Osteoblast (primary cell): ENCODE measurements around the gene IL17C. TPM values are rescaled to one million over a fixed set of nuclear protein-coding genes. Genes with fewer than 3 reads are reported as not detected.
A peak's percentile ranks its signal among the peaks of the same experiment; 100 is the strongest.

Source experiments
- DNase-seq: peaks from one replicate; pipeline ENCODE4 v3.0.0; 2011; ENCODE audit warnings: low spot score, mixed read lengths; ENCODE audit not compliant: insufficient read length; ENCODE audit errors: missing footprints
- H2AFZ ChIP-seq: 2 replicates; pipeline ENCODE4 v1.6.0; 2011; ENCODE audit warnings: mild to moderate bottlenecking, low read length
- H3K27ac ChIP-seq: 2 replicates; pipeline ENCODE4 v1.5.1; 2011; ENCODE audit warnings: mild to moderate bottlenecking, low read depth, low read length, moderate library complexity
- H3K27me3 ChIP-seq: 2 replicates; pipeline ENCODE4 v1.6.0; 2012; ENCODE audit warnings: mild to moderate bottlenecking, control low read depth, inconsistent platforms, low read length, moderate library complexity; ENCODE audit not compliant: insufficient read depth
- H3K36me3 ChIP-seq: 2 replicates; pipeline ENCODE4 v1.5.1; 2011; ENCODE audit warnings: mild to moderate bottlenecking, low read length, control low read depth, moderate library complexity; ENCODE audit not compliant: insufficient read depth
- H3K4me1 ChIP-seq: 2 replicates; pipeline ENCODE4 v1.5.1; 2011; ENCODE audit warnings: mild to moderate bottlenecking, low read length, control low read depth, moderate library complexity; ENCODE audit not compliant: insufficient read depth
- H3K4me2 ChIP-seq: 2 replicates; pipeline ENCODE4 v1.6.0; 2011; ENCODE audit warnings: mild to moderate bottlenecking, low read length; ENCODE audit not compliant: insufficient read depth
- H3K4me3 ChIP-seq: fragments of 200-600 bp; sonication (generic); 3 replicates; pipeline ENCODE4 v1.5.1; 2012; ENCODE audit warnings: mild to moderate bottlenecking, low read length, inconsistent platforms; ENCODE audit not compliant: insufficient read depth
- H3K79me2 ChIP-seq: 2 replicates; pipeline ENCODE4 v1.6.0; 2012; ENCODE audit warnings: mild to moderate bottlenecking, low read length, control low read depth, inconsistent platforms; ENCODE audit not compliant: insufficient read depth
- H3K9me3 ChIP-seq: 2 replicates; pipeline ENCODE4 v1.5.1; 2011; ENCODE audit warnings: low read depth, low read length, control low read depth
- H4K20me1 ChIP-seq: 2 replicates; pipeline ENCODE4 v1.6.0; 2012; ENCODE audit warnings: mild to moderate bottlenecking, low read length, control low read depth; ENCODE audit not compliant: insufficient read depth
- CTCF ChIP-seq: IDR thresholded peaks from 2 replicates; pipeline ENCODE4 v1.5.1; 2011; ENCODE audit warnings: mild to moderate bottlenecking, low read depth, low read length, moderate library complexity; ENCODE audit errors: extremely low read depth
- total RNA-seq: library from RNA; depleted of rRNA; stranded (reverse); fragments of >200 nt; gene quantifications from 2 replicates; pipeline ENCODE4 v1.2.3, GENCODE V29; 2012

IL17C gene
- total RNA-seq, 1 donor, result under 0.01 TPM

GRCh38 chr16:88622125-88622524 is 16.2 kb upstream of the IL17C start:
- peaks cover 35% of the 10 kb centered on the region for H3K36me3 ChIP-seq
- H3K9me3 ChIP-seq, result no peaks in the 10 kb centered on the region
- no peak overlapping the region for H2AFZ ChIP-seq
- H3K4me2 ChIP-seq, result no peak overlapping the region
- H3K4me3 ChIP-seq, result no peak overlapping the region
- no peak for DNase-seq
- H3K4me1 ChIP-seq, result no peaks in the 10 kb centered on the region
- H4K20me1 ChIP-seq, result peaks cover 13% of the 10 kb centered on the region
- H3K27ac ChIP-seq, result no peak overlapping the region
- H3K27me3 ChIP-seq, result no peaks in the 10 kb centered on the region
- no peak for TF ChIP-seq CTCF
- peaks cover 25% of the 10 kb centered on the region for H3K79me2 ChIP-seq

DNA sequence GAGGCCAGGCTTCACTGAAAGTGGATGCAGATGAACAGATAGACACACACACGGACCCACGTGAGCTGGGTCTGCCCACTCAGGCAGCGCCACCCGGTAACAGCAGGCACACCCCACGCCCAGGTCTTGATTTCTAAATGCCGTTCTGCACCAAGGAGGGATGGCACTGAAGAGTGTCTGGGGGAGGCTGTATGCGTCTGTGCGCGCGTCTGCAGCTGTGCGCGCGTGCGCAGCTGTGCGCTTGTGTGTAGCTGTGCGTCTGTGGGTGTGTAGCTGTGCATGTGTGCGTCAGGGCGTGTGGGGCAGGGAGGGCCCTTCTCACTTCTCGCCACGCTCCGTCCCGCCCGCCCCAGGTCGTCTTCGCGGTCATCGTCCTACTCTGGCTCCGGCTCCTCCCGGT is 15.5 kb upstream of the IL17C start:
- Histone ChIP-seq H3K9me3 (no peaks in the 10 kb centered on the region), H3K4me2 (no peak overlapping the region), H3K79me2 (peaks cover 20% of the 10 kb centered on the region), H2AFZ (no peak overlapping the region), H3K36me3 (peaks cover 40% of the 10 kb centered on the region), H4K20me1 (peaks cover 10% of the 10 kb centered on the region), H3K4me3 (no peak overlapping the region), H3K27ac (no peak overlapping the region), H3K27me3 (no peaks in the 10 kb centered on the region), H3K4me1 (no peaks in the 10 kb centered on the region)
- no peak for TF ChIP-seq CTCF
- no peak for DNase-seq

- TF ChIP-seq CTCF, result no peak
- Histone ChIP-seq H4K20me1 (peaks cover 6% of the 10 kb centered on the region), H3K79me2 (peaks cover 12% of the 10 kb centered on the region), H3K27me3 (no peaks in the 10 kb centered on the region), H3K36me3 (peaks cover 48% of the 10 kb centered on the region), H2AFZ (no peak overlapping the region), H3K4me1 (no peaks in the 10 kb centered on the region), H3K4me3 (no peak overlapping the region), H3K9me3 (no peaks in the 10 kb centered on the region), H3K27ac (no peak overlapping the region), H3K4me2 (no peak overlapping the region)
- DNase-seq, result peak; percentile 68
These were observed 14.5 kb upstream of the IL17C start for GRCh38 chr16:88623858-88624257.

GRCh38 chr16:88624481-88624880 is 13.9 kb upstream of the IL17C start:
- Histone ChIP-seq H3K9me3 (no peaks in the 10 kb centered on the region), H3K36me3 (peaks cover 50% of the 10 kb centered on the region), H3K79me2 (peaks cover 7% of the 10 kb centered on the region), H2AFZ (no peak overlapping the region), H3K27me3 (no peaks in the 10 kb centered on the region), H4K20me1 (peaks cover 6% of the 10 kb centered on the region), H3K4me2 (no peak overlapping the region), H3K4me1 (no peaks in the 10 kb centered on the region), H3K4me3 (no peak overlapping the region), H3K27ac (no peak overlapping the region)
- TF ChIP-seq CTCF, result no peak
- peak; percentile 80 for DNase-seq
